GM06990 (cell line): ENCODE results near the gene PRKG1.
"Not testable (repeated sequence)": the region's sequence is repeated elsewhere in the genome, so short reads cannot be mapped to it uniquely, and the experiment has no call there.

Experiments
- DNase-seq: peaks from one replicate; pipeline ENCODE4 v3.0.0-alpha.2; 2011; ENCODE audit not compliant: insufficient read length; ENCODE audit errors: extremely low read depth
- H3K27me3 ChIP-seq: replicated peaks from 2 replicates; pipeline ENCODE4 v1.6.0; 2011; ENCODE audit warnings: low read length; ENCODE audit not compliant: control insufficient read depth, insufficient read depth
- H3K36me3 ChIP-seq: 2 replicates; pipeline ENCODE4 v1.5.1; 2011; ENCODE audit warnings: low read length; ENCODE audit not compliant: control insufficient read depth, insufficient read depth
- H3K4me3 ChIP-seq: replicated peaks from 2 replicates; pipeline ENCODE4 v1.5.1; 2011; ENCODE audit warnings: low read depth, mild to moderate bottlenecking, control low read depth, low read length
- CTCF ChIP-seq: IDR thresholded peaks from 2 replicates; pipeline ENCODE4 v1.5.1; 2011; ENCODE audit warnings: low read length, control low read depth, mild to moderate bottlenecking, inconsistent platforms; ENCODE audit not compliant: insufficient read depth, poor library complexity, severe bottlenecking

PRKG1 gene

GRCh38 chr10:51384971-51385370 lies 310.7 kb downstream of the PRKG1 start:
- DNase-seq = no peak
- TF ChIP-seq CTCF = no peak
- Histone ChIP-seq H3K27me3 (no peaks in the 10 kb centered on the region), H3K4me3 (no peak overlapping the region), H3K36me3 (no peaks in the 10 kb centered on the region)

DNA sequence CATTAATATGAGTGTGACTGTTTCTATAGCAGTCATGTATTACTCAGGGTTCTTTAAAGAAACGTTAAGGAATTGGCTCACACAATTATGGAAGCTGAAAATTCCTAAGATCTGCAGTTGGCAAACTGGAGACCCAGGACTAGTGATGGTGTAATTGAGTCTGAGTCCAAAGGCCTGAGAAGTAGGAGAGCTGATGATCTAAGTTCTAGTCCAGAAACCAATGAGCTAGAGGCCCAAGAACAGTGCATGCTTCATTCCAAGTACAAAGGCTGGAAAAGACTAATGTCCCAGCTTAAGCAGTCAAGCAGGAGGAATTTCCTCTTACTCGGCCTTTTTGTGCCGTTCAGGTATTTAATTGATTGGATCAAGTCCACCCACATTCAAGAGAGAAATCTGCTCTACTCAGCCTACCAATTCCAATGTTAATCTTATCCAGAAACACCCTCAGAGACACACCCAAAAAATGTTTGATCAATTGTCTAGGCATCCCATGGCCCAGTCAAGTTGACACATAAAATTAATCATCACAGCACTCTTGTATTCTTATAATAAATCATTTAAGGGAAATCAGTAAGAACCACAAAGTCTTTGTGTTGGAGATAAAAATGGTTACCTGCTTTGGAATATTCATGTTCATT lies 312.1 kb downstream of the PRKG1 start:
- no peak for TF ChIP-seq CTCF
- DNase-seq = no peak
- H3K27me3 ChIP-seq = no peaks in the 10 kb centered on the region
- H3K4me3 ChIP-seq = no peak overlapping the region
- no peaks in the 10 kb centered on the region for H3K36me3 ChIP-seq

GRCh38 chr10:51389415-51390321 lies 315.4 kb downstream of the PRKG1 start:
- no peaks in the 10 kb centered on the region for H3K27me3 ChIP-seq
- peak; percentile 94 for TF ChIP-seq CTCF
- H3K4me3 ChIP-seq = no peak overlapping the region
- H3K36me3 ChIP-seq = no peaks in the 10 kb centered on the region
- no peak for DNase-seq

DNA sequence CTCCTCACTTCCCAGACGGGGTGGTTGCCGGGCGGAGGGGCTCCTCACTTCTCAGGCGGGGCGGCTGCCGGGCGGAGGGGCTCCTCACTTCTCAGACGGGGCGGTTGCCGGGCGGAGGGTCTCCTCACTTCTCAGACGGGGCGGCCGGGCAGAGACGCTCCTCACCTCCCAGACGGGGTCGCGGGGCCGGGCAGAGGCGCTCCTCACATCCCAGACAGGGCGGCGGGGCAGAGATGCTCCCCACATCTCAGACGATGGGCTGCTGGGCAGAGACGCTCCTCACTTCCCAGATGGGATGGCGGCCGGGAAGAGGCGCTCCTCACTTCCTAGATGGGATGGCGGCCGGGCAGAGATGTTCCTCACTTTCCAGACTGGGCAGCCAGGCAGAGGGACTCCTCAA lies 318.7 kb downstream of the PRKG1 start:
- not testable (repeated sequence) for H3K36me3 ChIP-seq, H3K27me3 ChIP-seq, DNase-seq, H3K4me3 ChIP-seq

- Histone ChIP-seq H3K36me3 (no peaks in the 10 kb centered on the region), H3K4me3 (no peak overlapping the region), H3K27me3 (no peaks in the 10 kb centered on the region)
- no peak for DNase-seq
- no peak for TF ChIP-seq CTCF
Observed at GRCh38 chr10:51394039-51394438, 319.8 kb downstream of the PRKG1 start.

- Histone ChIP-seq H3K27me3 (no peaks in the 10 kb centered on the region), H3K4me3 (no peak overlapping the region), H3K36me3 (no peaks in the 10 kb centered on the region)
- DNase-seq = no peak
- TF ChIP-seq CTCF = no peak
Observed at GRCh38 chr10:51397244-51397643, 323.0 kb downstream of the PRKG1 start.
